Pulmonary artery endothelial cell (primary cell): ENCODE results near the gene KATNAL1. TPM values are rescaled to one million over a fixed set of nuclear protein-coding genes. Genes with fewer than 3 reads are reported as not detected.

Experiments used
- DNase-seq: peaks from one replicate; pipeline ENCODE4 v3.0.0-alpha.2; 2011; ENCODE audit warnings: low read depth, low spot score
- total RNA-seq: library from RNA; depleted of rRNA; stranded (reverse); fragments of >200 nt; gene quantifications from 2 replicates; pipeline ENCODE4 v1.2.3, GENCODE V29; 2014

KATNAL1 gene
- total RNA-seq: 17.9 and 23.7 TPM in 2 replicates

DNA sequence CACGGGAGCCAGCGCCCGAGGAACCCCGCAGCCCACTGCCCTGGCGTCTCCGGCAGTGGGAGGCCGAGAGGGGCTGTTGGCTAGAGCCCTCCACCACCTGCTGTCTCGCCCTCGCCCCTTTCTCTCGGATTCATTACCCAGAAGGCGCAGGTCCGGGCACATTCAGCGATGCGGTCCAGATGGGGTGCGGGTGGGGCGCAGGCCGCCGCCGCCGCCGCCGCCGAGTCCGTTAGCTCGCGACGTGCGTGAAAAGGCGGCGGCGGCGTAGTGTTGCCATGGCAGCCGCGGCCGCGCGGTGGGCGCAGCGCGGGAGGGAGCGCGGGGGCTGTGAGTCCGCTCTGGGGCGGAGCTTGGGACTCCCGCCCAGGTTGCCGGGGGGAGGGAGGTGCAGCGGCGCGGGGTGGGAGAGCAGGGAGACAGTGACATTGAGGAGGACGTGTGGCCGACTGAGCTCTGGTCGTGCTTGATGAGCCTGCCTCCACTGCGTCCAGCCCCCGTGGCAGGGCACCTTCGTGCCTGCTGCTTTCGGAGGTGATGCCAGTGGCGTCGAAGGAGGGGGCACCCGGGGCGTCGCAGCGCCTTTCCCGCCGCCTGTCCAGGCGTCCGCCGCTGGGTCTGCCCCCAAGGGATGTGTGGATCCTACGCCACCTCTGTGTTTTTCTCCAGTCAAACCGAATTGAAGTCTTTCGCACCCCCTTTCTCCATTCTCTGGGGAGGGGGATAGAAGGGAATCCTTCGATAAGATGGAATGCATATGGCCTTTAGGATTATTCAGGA is at the start of gene KATNAL1:
TSS of gene KATNAL1 (minus strand) at position 358 of the 777 bp plus-strand sequence. CDS start 23,774 bp downstream, outside the sequence.
- no peak for DNase-seq

- no peak for DNase-seq
Measured at GRCh38 chr13:30355839-30356238, 48.5 kb upstream of the KATNAL1 start.

DNA sequence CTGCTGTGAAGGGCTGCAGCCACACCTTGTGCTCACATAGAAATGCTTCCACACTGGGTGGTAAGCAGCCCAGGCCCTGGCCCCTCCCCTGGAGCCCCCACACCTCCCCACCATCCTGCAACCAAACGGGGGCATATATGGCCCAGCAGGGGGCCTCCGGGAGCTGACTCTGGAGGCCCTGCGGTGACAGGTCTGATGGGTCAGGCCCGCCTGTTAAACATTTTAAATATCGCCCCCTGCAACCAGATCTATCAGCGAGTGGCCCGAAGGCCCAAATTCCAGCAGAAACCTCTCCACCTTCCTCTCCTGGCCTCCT is 48.0 kb upstream of the KATNAL1 start:
- no peak for DNase-seq

DNA sequence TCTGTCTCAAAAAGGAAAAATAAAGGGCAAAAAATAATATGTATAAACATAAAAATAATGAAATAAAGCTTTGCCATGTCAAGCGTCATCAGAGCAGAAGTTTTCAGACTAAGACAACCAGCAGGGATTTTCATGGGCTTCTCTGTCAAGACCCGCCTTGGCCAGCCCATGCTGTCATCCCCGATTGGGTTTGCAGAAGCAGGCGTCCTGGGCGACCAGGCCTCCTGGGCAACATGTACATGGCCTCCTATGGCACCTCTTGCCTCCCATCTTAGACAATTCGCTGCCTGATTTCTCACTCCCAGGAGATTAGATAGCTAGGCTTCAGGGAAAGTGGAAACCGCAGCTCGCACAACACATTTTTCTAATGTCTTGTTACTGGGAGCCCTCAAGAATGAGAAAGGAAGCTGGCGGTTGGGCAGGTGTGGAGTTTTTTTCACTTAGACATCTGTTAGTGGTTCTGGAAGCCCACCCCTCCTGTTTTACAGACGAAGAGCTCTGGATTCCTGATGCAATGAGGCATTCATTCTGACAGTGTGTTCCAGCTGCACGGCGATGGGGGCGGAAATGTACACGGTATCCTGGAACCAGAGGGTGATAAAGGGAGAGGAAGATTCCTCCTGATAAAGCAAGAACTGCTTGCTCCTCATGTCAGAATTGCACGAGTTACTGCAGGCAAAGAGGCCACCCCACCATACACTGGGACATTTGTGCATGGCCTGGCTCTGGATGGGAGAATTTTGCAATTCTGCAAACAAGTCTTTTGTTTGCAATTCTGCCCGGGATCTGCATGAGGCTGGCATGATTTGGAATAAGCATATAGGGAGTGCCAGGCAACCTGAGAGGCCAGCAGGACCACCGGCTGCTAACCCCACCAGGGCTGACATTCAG is 47.4 kb upstream of the KATNAL1 start:
- DNase-seq: no peak

DNA sequence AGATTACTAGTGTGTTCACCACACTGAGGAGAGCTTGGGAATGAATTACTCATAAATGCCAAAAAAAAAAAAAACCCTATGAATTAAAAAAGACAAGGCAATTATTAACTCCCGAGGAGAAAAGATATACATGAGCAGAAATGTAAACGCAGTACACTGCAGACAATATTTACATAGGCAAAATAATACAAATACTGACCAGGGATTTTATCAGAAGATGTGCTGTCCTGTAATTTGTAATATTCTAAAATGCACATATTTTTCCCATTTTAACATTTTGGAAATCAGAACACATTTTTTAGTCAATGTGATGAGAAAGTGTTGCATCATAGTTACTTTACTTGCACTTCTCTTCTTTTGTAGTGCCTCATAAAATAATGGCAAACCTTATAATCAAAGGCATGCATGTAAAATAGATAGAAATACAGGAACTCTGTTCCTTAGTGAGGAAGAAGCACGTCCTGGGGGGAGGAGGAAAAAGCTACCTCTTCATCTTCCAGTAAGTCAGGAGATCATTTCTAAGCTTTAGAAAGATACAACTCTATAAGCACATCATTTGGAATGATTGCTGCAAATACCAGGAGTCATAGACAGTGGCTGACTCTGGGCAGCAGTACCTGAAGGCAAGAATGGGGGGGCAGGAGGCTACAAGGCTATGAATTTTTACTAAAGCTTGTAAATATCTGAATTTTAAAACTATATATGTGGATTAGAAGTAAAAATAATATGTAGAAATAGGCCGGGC is 46.3 kb upstream of the KATNAL1 start:
- DNase-seq: no peak

DNA sequence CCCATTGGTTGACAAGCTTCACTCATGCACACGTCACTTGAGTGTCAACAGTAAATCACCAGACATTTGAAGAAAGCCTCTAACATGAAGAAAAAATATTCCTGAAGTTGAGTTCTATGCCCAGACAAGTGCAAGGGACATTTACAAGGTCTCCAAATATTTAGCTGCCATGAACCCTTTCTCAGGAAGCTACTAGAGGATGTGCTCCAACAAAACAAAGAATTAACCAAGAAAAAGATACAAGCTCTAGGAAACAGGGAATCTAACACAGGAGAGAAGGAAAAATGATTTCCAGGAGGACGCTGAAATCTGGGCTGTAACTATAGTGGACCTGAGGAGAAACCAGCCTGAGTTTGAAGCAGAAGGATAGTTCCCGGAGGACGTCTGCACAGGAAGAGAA is 45.7 kb upstream of the KATNAL1 start:
- no peak for DNase-seq

- DNase-seq: no peak
Measured at GRCh38 chr13:30352121-30352520, 44.8 kb upstream of the KATNAL1 start.

GRCh38 chr13:30346789-30347167 is 39.4 kb upstream of the KATNAL1 start:
- DNase-seq: no peak

- DNase-seq: no peak
Measured at GRCh38 chr13:30346153-30346788, 38.9 kb upstream of the KATNAL1 start.

DNA sequence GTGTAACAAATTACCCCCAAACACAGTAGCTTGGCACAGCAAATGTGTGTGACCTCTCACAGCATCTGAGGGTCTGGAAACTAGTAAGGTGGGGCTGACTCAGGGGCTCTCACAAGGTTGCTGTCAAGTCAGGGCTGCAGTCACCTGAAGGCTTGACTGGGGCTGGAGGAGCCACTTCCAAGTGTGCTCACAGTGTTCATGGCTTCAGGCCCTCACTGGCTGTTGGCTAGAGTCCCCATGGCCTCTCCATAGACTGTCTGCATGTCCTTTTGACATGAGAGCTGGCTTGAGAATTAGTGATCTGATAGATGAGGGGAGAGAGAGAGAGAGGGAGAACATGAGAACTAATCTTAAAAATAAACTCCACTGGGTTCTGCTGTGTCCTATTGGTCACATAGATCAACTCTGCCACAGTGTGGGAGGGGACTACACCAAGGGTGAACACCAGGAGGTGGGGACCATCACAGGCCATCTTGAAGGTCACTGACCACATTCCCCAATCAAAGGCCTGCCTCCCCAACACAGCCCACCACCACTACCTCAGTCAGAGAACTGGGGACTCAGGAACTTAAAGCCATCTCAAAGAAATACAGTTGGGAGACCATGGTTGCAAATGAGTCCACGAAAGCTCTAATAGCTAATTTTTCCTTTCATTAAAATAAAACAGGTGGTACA is 38.2 kb upstream of the KATNAL1 start:
- no peak for DNase-seq

DNA sequence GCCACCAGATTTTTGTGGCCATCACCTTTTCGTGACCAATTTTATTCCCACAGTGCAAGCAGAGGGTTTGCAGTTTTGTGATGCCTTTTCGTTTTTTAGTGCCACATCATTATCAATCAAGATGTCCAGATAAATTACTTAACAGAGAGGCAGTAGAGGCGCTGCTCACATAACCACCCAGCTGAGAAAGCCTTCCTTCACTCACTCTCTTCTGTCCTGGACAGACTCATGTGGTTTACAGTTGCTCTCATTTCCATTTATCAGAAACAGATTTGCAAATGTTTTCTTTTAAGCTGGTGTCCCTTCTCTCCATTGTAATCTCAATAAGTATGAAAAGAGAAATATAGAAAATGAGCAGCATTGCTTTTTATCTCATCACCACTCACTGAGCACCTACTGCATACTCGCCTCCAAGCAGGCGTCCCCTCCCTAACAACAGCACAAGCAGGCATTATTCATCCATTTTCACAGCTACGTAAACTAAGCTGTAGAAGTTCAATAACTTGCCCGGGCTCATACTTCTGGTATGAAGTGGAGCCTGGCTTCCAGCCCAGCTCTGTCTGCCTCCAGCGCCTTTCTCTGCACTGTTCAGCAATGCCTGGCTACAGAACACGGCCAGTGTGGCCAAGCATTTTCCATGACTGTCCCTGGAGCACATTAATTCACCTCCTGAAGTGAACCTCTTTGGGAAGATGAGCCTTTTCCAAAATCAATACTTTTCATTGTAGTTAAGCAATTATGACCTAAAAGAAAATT is 34.6 kb upstream of the KATNAL1 start:
- peak; percentile 39 for DNase-seq

DNA sequence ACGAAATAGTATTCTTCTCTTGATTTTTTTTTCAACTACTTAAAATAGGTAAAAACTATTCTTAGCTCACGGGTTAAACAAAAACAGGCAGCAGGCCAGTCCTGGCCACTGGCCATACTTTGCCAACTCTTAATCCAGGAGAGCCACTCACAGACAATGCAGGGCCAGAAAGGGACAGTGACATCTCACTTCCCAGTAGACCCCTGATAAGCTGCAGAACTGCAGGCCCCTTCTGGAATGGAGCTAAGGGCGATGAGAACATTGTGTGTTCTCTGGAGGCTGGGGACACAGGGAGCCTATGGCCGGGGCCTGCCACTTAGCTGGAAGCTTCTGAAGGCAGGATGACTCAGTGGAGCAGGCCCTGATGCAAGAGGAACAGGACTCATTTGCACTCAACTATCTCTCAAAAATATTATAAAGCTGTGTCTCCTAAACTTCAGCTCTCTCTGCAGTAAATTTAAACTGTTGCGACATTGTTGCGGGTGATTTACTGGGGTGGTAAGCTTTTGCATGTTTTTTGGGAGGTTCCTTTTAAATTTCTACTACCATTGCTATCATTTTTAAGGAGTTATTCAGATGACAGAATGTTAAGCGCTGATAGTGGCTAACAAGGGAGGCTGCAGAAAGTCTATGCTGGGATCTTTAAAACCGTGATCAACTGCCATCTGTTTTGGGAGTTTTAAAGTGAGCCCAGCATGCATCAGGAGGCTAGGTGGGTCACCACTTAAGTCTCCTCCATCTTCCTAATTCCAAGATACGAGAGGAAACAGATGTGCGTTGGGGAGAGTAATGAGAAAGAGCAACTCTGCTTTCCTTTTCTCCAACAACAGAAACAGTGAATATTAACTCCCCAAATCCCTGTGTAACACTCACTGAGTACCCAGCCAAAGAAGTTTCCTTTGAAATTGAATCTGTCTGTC is 33.2 kb upstream of the KATNAL1 start:
- DNase-seq: no peak

DNA sequence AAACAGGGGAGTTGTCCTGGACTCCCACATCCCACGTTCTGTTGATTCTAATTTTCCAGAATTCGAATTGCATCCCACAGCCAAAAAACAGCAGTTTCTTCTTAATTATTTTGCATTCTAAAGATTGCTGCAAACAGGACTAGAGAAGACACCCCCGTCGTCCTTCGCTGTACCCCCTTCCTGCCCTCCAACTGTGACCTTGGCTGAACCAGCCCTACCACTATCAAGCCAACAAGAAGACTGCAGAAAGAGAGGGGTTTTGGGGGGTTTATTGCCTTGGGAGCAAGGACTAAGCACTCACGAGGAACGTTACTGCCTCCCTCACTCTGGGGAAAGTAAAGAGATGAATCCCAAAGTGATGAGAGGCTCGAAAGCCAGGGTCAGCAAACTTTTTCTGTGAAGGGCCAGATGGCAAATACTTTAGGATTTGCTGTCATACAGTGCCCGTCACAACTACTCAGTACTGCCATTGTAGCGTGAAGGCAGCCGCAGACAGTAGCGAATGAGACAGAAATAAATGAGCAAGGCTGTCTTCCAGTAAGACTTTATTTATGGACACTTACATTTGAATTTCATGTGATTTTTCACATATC is 32.5 kb upstream of the KATNAL1 start:
- DNase-seq: no peak

- no peak for DNase-seq
Measured at GRCh38 chr13:30338952-30339351, 31.6 kb upstream of the KATNAL1 start.

DNA sequence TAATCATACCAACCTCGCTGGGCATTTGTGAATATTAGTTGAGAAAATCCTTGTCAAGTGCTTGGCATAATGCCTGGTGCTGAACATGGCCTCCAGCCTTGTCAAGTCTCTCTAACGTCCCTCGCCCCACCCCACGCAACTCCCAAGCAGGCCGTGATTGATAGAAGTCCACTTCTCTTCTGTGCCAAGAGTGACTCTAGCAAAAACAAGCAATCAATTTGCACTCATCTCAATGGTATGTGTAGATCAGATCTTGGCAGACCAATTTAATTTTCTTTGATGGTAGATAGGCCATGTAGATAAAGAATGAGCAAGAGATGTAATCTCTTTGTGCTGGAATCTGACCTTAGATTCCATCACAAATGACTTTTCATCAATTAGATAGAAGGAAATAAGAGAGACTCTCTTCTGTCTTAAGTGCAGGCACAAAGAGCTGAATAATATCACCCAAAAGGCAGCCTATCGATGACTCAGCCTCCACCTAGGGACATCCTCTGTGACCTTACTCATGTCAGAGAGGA is 31.0 kb upstream of the KATNAL1 start:
- no peak for DNase-seq

DNA sequence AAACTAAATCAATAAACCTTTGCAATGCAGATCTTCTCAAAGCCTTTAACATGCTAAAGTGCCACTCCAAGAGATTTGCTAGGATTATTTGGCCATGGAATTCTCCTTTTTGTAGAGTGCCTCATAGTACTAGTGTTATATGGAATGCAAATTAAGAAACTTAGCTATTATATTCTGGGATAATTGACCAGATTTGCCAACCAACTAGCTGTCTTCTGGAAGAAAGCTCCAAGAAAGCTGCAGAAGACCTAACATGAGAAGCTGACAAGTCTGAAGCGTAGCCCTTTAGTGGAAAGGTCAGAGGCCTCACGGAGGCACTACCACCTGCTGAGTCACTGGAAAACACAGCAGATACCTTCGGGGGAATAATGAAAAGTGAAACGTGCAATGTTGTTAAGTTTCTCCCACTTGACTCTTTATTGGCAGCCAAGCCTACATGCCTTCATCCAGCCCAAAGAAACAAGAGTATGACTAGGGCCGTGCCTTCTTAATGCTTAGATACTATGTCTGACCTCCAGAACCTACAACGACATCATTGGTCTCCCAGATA is 29.8 kb upstream of the KATNAL1 start:
- DNase-seq: no peak

DNA sequence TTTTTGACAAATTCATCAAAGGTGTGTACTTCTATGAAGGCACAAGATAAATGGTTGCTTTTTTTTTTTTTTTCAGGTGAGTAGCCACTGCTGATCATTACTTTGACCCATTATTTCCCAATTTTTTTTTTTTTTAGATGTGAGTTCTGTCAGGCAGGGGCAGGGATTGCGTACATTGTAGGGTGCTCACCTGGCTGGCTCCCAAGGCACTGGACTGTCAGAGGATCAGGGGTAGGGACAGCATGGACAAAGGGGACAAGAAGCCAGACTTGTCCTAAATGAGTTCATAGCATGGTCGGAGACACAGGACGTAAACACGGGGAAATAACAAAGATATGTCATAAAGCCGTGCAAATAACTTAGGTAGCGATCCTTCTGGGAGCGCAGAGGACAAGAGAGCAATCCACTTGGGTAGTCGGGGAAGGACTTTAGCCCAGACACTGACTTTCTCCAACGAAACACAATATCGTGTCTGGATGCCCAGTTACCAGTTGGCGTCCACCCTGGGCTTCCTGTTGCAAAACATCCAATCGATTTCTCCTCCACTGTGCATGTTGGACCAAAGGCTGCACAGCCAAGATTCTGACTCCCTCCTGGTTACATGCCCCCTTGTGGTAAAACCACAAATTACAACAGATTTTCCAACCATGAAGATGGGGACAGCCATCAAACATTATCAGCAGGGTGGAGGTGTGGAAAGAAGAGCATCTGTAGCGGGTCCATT is 27.5 kb upstream of the KATNAL1 start:
- DNase-seq: no peak

DNA sequence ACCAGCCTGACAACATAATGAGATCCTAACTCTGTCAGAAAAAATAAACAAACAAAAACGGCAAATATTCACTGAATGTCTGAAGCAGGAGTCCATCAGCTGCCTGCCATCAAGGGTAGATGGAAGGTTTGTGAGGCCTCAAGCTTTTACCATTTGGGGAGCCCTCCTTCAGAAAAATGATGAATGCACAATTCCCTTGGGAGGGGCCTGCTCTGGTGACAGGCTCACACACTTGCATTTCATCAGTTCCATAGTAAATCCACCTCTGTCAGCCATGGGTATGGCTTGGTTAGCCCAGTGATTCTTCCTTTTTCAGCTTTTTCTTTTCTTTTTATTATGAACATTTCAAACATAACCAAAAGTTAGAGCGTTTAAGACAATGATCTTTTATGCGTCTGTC is 26.3 kb upstream of the KATNAL1 start:
- no peak for DNase-seq
